ENCODE measurements around the gene PCGF3.
"Not testable (repeated sequence)": the region's sequence is repeated elsewhere in the genome, so short reads cannot be mapped to it uniquely, and the experiment has no call there.

Gene PCGF3

GRCh38 chr4:757111-757510 lies 51.5 kb downstream of the PCGF3 start (continued):
- TF ChIP-seq ZNF843 (tag by site-specific recombination; IDR thresholded peaks at IDR 0.05), result no peak
- TF ChIP-seq ZNF664 (tag by site-specific recombination; IDR thresholded peaks at IDR 0.05), result no peak

GRCh38 chr4:759810-760209 lies 54.2 kb downstream of the PCGF3 start:
- H3K27ac ChIP-seq (ENCODE audit: extremely low read depth, low read depth, low read length); H3K9me3 ChIP-seq (ENCODE audit: control insufficient read depth, insufficient read depth, low read depth, low read length); H3K4me3 ChIP-seq (ENCODE audit: low read depth, low read length); CTCF ChIA-PET; POLR2A ChIA-PET; H3K4me1 ChIP-seq (ENCODE audit: control insufficient read depth, insufficient read depth, low read length): not testable (repeated sequence)
- peaks cover 0 to 69% of the 10 kb centered on the region in 2 experiments; a peak in 2 of 3 replicates for H3K36me3 ChIP-seq (ENCODE audit: control insufficient read depth in 2 of 2, insufficient read depth in 1 of 2, low read length in 2 of 2)

- TF ChIP-seq ZNF555 (tag by site-specific recombination; conservative IDR thresholded peaks at IDR 0.05) (no peak), KLF16 (tag by site-specific recombination; IDR thresholded peaks at IDR 0.05) (no peak), ZNF2 (tag by site-specific recombination; IDR thresholded peaks at IDR 0.05) (no peak), ZNF624 (tag by site-specific recombination; IDR thresholded peaks at IDR 0.05) (no peak), ZNF658 (tag by site-specific recombination; IDR thresholded peaks at IDR 0.05) (no peak), ZNF768 (tag by site-specific recombination; IDR thresholded peaks at IDR 0.05) (no peak), GLIS2 (tag by site-specific recombination; IDR thresholded peaks at IDR 0.05) (no peak), ZNF366 (tag by site-specific recombination; conservative IDR thresholded peaks at IDR 0.05) (no peak), ZNF664 (tag by site-specific recombination; IDR thresholded peaks at IDR 0.05) (no peak), ZNF76 (tag by site-specific recombination; IDR thresholded peaks at IDR 0.05; ENCODE audit: borderline replicate concordance, low read depth) (no peak), HOXC10 (CRISPR knock-in tag; IDR thresholded peaks at IDR 0.05) (no peak), ZNF155 (tag by site-specific recombination; IDR thresholded peaks at IDR 0.05) (no peak), ZEB2 (tag by site-specific recombination; IDR thresholded peaks at IDR 0.05) (no peak), ZNF37A (tag by site-specific recombination; IDR thresholded peaks at IDR 0.05) (no peak), ZNF423 (tag by site-specific recombination; IDR thresholded peaks at IDR 0.05) (no peak)
- TF ChIP-seq, protein P1, sequence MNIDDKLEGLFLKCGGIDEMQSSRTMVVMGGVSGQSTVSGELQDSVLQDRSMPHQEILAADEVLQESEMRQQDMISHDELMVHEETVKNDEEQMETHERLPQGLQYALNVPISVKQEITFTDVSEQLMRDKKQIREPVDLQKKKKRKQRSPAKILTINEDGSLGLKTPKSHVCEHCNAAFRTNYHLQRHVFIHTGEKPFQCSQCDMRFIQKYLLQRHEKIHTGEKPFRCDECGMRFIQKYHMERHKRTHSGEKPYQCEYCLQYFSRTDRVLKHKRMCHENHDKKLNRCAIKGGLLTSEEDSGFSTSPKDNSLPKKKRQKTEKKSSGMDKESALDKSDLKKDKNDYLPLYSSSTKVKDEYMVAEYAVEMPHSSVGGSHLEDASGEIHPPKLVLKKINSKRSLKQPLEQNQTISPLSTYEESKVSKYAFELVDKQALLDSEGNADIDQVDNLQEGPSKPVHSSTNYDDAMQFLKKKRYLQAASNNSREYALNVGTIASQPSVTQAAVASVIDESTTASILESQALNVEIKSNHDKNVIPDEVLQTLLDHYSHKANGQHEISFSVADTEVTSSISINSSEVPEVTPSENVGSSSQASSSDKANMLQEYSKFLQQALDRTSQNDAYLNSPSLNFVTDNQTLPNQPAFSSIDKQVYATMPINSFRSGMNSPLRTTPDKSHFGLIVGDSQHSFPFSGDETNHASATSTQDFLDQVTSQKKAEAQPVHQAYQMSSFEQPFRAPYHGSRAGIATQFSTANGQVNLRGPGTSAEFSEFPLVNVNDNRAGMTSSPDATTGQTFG (tag by site-specific recombination; IDR thresholded peaks at IDR 0.05; ENCODE audit: borderline replicate concordance), result no peak
- TF ChIP-seq, protein P2, sequence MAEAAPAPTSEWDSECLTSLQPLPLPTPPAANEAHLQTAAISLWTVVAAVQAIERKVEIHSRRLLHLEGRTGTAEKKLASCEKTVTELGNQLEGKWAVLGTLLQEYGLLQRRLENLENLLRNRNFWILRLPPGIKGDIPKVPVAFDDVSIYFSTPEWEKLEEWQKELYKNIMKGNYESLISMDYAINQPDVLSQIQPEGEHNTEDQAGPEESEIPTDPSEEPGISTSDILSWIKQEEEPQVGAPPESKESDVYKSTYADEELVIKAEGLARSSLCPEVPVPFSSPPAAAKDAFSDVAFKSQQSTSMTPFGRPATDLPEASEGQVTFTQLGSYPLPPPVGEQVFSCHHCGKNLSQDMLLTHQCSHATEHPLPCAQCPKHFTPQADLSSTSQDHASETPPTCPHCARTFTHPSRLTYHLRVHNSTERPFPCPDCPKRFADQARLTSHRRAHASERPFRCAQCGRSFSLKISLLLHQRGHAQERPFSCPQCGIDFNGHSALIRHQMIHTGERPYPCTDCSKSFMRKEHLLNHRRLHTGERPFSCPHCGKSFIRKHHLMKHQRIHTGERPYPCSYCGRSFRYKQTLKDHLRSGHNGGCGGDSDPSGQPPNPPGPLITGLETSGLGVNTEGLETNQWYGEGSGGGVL (tag by site-specific recombination; IDR thresholded peaks at IDR 0.05), result no peak
- TF ChIP-seq, protein P3, sequence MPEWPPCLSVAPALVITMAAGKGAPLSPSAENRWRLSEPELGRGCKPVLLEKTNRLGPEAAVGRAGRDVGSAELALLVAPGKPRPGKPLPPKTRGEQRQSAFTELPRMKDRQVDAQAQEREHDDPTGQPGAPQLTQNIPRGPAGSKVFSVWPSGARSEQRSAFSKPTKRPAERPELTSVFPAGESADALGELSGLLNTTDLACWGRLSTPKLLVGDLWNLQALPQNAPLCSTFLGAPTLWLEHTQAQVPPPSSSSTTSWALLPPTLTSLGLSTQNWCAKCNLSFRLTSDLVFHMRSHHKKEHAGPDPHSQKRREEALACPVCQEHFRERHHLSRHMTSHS (tag by site-specific recombination; IDR thresholded peaks at IDR 0.05), result no peak
- POLR2A ChIA-PET, result no interaction called here
- Histone ChIP-seq H3K27ac (ENCODE audit: extremely low read depth, low read depth, low read length) (no peak overlapping the region), H3K36me3 (ENCODE audit: control insufficient read depth in 2 of 2, insufficient read depth in 1 of 2, low read length in 2 of 2) (peaks cover 0 to 67% of the 10 kb centered on the region in 2 experiments; a peak in 2 of 3 replicates), H3K9me3 (ENCODE audit: control insufficient read depth, insufficient read depth, low read depth, low read length) (no peaks in the 10 kb centered on the region), H3K4me3 (ENCODE audit: low read depth, low read length) (no peak overlapping the region), H3K4me1 (ENCODE audit: control insufficient read depth, insufficient read depth, low read length) (no peaks in the 10 kb centered on the region)
- CTCF ChIA-PET, result no interaction called here
Observed at GRCh38 chr4:760616-761015, 55.0 kb downstream of the PCGF3 start.
